K562 (cell line): ENCODE measurements around the gene UBXN6. TPM values are rescaled to one million over a fixed set of nuclear protein-coding genes. Genes with fewer than 3 reads are reported as not detected.

ENCODE experiments used
- ATAC-seq: fragments of 200-7000 bp; cut with Tn5 transposase; 3 replicates; pipeline ENCODE4 v1.9.1; 2020; ENCODE audit warnings: moderate library complexity
- BruUV-seq: library from RNA; stranded (reverse); fragments of 400-500 nt; replicated peaks from 2 replicates; lab custom pipeline; 2021; lab: Mats Ljungman, UMichigan
- CTCF ChIA-PET: fragments of 300-600 bp; formaldehyde crosslinking; extraction: SDS; loops from one replicate; lab custom pipeline; 2021; ENCODE audit warnings: low intra/inter-chr PET ratio; lab: Yijun Ruan, JAX
- POLR2A ChIA-PET: fragments of 300-600, 350-650 bp; sonication (Branson Sonifier 250); formaldehyde crosslinking; extraction: SDS; loops from one replicate; lab custom pipeline; 2021; ENCODE audit warnings: antibody characterized with exemption, inconsistent platforms; lab: Yijun Ruan, JAX
- DNase-seq, 4 experiments: peaks; one replicate each; pipeline versions ENCODE4 v3.0.0 to v3.0.0-alpha.2; 2011 to 2018; ENCODE audit warnings: low spot score in 3 of 4, mixed read lengths in 3 of 4; ENCODE audit errors: extremely low read depth in 1 of 4
- FAIRE-seq: peaks from 2 replicates; lab custom pipeline; 2011; peaks lifted over from hg19 to GRCh38; lab: Jason Lieb, UNC
- H2AFZ ChIP-seq: 2 replicates; pipeline ENCODE4 v1.6.0; 2011; ENCODE audit warnings: low read depth, low read length, control low read depth, inconsistent platforms
- H3K27ac ChIP-seq: fragments of 200-600 bp; 3 replicates; pipeline ENCODE4 v1.8.0; 2011; ENCODE audit warnings: low read depth, mild to moderate bottlenecking, control low read depth, inconsistent platforms, low read length, moderate library complexity, mixed read lengths; ENCODE audit errors: extremely low read depth
- H3K27me3 ChIP-seq, 2 experiments: fragments of 300-600 bp in 1 of 2; 2 replicates in 1 of 2; 3 replicates in 1 of 2; pipeline versions ENCODE4 v1.6.0 to v1.8.0; 2011; ENCODE audit warnings: inconsistent platforms in 2 of 2, low read length in 2 of 2, mild to moderate bottlenecking in 1 of 2, mixed read lengths in 1 of 2, moderate library complexity in 1 of 2; ENCODE audit not compliant: control insufficient read depth in 2 of 2, insufficient read depth in 2 of 2
- H3K36me3 ChIP-seq: fragments of 300-600 bp; 3 replicates; pipeline ENCODE4 v1.8.0; 2011; ENCODE audit warnings: mild to moderate bottlenecking, low read length, inconsistent platforms; ENCODE audit not compliant: control insufficient read depth, insufficient read depth
- H3K4me1 ChIP-seq, 2 experiments: fragments of 200-600 bp in 1 of 2; replicated peaks in 1 of 2; 2 replicates in 1 of 2; 3 replicates in 1 of 2; pipeline versions ENCODE4 v1.5.1 to v1.8.0; 2011; ENCODE audit warnings: inconsistent platforms in 2 of 2, low read length in 2 of 2, mild to moderate bottlenecking in 1 of 2, mixed read lengths in 1 of 2, moderate library complexity in 1 of 2; ENCODE audit not compliant: control insufficient read depth in 2 of 2, insufficient read depth in 2 of 2
- H3K4me2 ChIP-seq: 2 replicates; pipeline ENCODE4 v1.6.1; 2011; ENCODE audit warnings: low read length, control low read depth, inconsistent platforms, mixed read lengths; ENCODE audit not compliant: insufficient read depth
- H3K4me3 ChIP-seq: fragments of 200-600 bp; sonication (generic), shearing (Covaris generic); 2 replicates; pipeline ENCODE4 v1.5.1; 2016; ENCODE audit warnings: control low read depth, inconsistent platforms
- H3K79me2 ChIP-seq: fragments of 200-600 bp; 3 replicates; pipeline ENCODE4 v1.8.0; 2011; ENCODE audit warnings: low read length, inconsistent platforms; ENCODE audit not compliant: control insufficient read depth, insufficient read depth
- H3K9ac ChIP-seq, 2 experiments: 2 replicates each; pipeline versions ENCODE4 v1.6.0 to v1.6.1; 2011; ENCODE audit warnings: low read depth in 2 of 2, low read length in 2 of 2, control low read depth in 1 of 2, inconsistent platforms in 1 of 2, mild to moderate bottlenecking in 1 of 2, mixed read lengths in 1 of 2; ENCODE audit not compliant: insufficient read depth in 1 of 2
- H3K9me1 ChIP-seq: one replicate; pipeline ENCODE4 v1.6.0; 2011; ENCODE audit warnings: inconsistent platforms, mild to moderate bottlenecking, low read length, moderate library complexity; ENCODE audit not compliant: control insufficient read depth, insufficient read depth
- H3K9me3 ChIP-seq: replicated peaks from 2 replicates; pipeline ENCODE4 v1.5.1; 2011; ENCODE audit warnings: low read depth, low read length, inconsistent platforms; ENCODE audit not compliant: control insufficient read depth, insufficient read depth
- H4K20me1 ChIP-seq: replicated peaks from 2 replicates; pipeline ENCODE4 v1.6.1; 2011; ENCODE audit warnings: low read length, inconsistent platforms, mixed read lengths; ENCODE audit not compliant: control insufficient read depth, insufficient read depth
- BCL6 ChIP-seq: fragments of 250-450 bp; sonication (Bioruptor Pico); IDR thresholded peaks from 2 replicates; pipeline ENCODE4 v1.4.0; 2020
- CCAR2 ChIP-seq: fragments of 200-400 bp; formaldehyde crosslinking; IDR thresholded peaks from 2 replicates; pipeline ENCODE4 v1.6.1; 2017; ENCODE audit warnings: mild to moderate bottlenecking, low read depth, low read length
- CCNT2 ChIP-seq: IDR thresholded peaks from 2 replicates; pipeline ENCODE4 v1.6.1; 2011; ENCODE audit warnings: borderline replicate concordance, low read depth, mild to moderate bottlenecking, moderate library complexity, mixed read lengths, low read length; ENCODE audit not compliant: insufficient read length; ENCODE audit errors: extremely low read depth
- CEBPZ ChIP-seq: fragments of 150-350 bp; IDR thresholded peaks from 2 replicates; pipeline ENCODE4 v1.6.1; 2014; ENCODE audit warnings: low read depth, mild to moderate bottlenecking, low read length, borderline replicate concordance
- ERF ChIP-seq: fragments of 450-650 bp; formaldehyde crosslinking; IDR thresholded peaks from 2 replicates; pipeline ENCODE4 v1.4.0; 2020; ENCODE audit warnings: mild to moderate bottlenecking, mixed read lengths
- MEF2A ChIP-seq: IDR thresholded peaks from 2 replicates; pipeline ENCODE4 v1.6.1; 2011; ENCODE audit warnings: low read depth, mild to moderate bottlenecking, low read length, moderate library complexity; ENCODE audit not compliant: control insufficient read depth
- MXD1 ChIP-seq: fragments of 250-450 bp; sonication (Bioruptor Pico); IDR thresholded peaks from 2 replicates; pipeline ENCODE4 v1.8.0; 2021; ENCODE audit warnings: borderline replicate concordance, mild to moderate bottlenecking, moderate library complexity; ENCODE audit not compliant: poor library complexity, severe bottlenecking
- MXI1 ChIP-seq: IDR thresholded peaks from 2 replicates; pipeline ENCODE4 v1.6.1; 2011; ENCODE audit warnings: low read depth, mild to moderate bottlenecking, improper control_type of control experiment, low read length
- NCOA1 ChIP-seq: fragments of 450-650 bp; IDR thresholded peaks from 2 replicates; pipeline ENCODE4 v1.6.1; 2016; ENCODE audit warnings: low read depth
- NCOA2 ChIP-seq, 2 experiments: fragments of 450-650 bp; IDR thresholded peaks; 2 replicates each; pipeline ENCODE4 v1.6.1; 2018; ENCODE audit warnings: mild to moderate bottlenecking in 2 of 2, moderate library complexity in 1 of 2; ENCODE audit not compliant: partially characterized antibody in 2 of 2
- SNRNP70 ChIP-seq: fragments of 200-400 bp; formaldehyde crosslinking; optimal IDR thresholded peaks from 2 replicates; pipeline ENCODE3; 2017; ENCODE audit warnings: low read depth, low read length
- TFE3 ChIP-seq: fragments of 450-650 bp; formaldehyde crosslinking; IDR thresholded peaks from 2 replicates; pipeline ENCODE4 v1.4.0; 2020; ENCODE audit warnings: mild to moderate bottlenecking, mixed read lengths
- THRA ChIP-seq: fragments of 450-650 bp; IDR thresholded peaks from 2 replicates; pipeline ENCODE4 v1.6.1; 2017; ENCODE audit warnings: mild to moderate bottlenecking, moderate library complexity
- ZNF644 ChIP-seq: fragments of 200-800 bp; sonication (Bioruptor generic); IDR thresholded peaks from 2 replicates; pipeline ENCODE4 v1.6.1; 2016; ENCODE audit warnings: low read depth, missing genetic modification characterization, missing compliant biosample characterization
- ZNF79 ChIP-seq: fragments of 250-450 bp; sonication (Bioruptor Pico); IDR thresholded peaks from 2 replicates; pipeline ENCODE4 v1.4.0; 2020; ENCODE audit warnings: low read depth, mild to moderate bottlenecking, moderate library complexity
- WGBS: fragments of 100-300 bp; shearing (Covaris generic); methylation state at CpG from one replicate; pipeline ENCODE4 v1.1.6; 2016; ENCODE audit warnings: low coverage, mixed read lengths; ENCODE audit not compliant: insufficient coverage; ENCODE audit errors: missing lambda C conversion rate; 5-methylcytosine and 5-hydroxymethylcytosine counted together
- in situ Hi-C: fragments of 300-500 bp; cut with MboI; formaldehyde crosslinking; loops from 4 replicates; pipeline ENCODE4 v1.15.0; 2018; ENCODE audit warnings: inconsistent platforms, mixed read lengths
- intact Hi-C: fragments of 100-400 bp; cut with micrococcal nuclease; formaldehyde crosslinking; loops from 2 replicates; pipeline ENCODE4 v1.14.2; 2022
- polyA plus RNA-seq, 8 experiments: library from polyadenylated mRNA; depleted of rRNA in 4 of 8; stranded (reverse) in 5 of 8; unstranded in 3 of 8; fragments of >200 nt; fragmentation: Nextera tagmentation in 2 of 8; fragmentation: Illumina TruSeq in 1 of 8; extraction: Ambion mirVana in 2 of 8; extraction: Trizol in 1 of 8; gene quantifications; 2 replicates each; pipeline versions ENCODE4 v1.2.1 to v1.2.3, GENCODE V29; 2011 to 2014; ENCODE audit warnings: inconsistent platforms in 1 of 8, missing spikeins in 1 of 8
- total RNA-seq, 7 experiments: library from RNA; depleted of rRNA in 6 of 7; stranded (reverse); fragments of >200 nt in 6 of 7; fragmentation: Illumina TruSeq in 2 of 7; extraction: Trizol in 2 of 7; gene quantifications; 2 replicates each; pipeline versions ENCODE4 v1.2.1 to v1.2.3, GENCODE V29; 2011 to 2021; ENCODE audit warnings: low replicate concordance in 1 of 7

Gene UBXN6
- total and polyA plus RNA-seq, 9 of the 15 experiments (the other 6 are each of a cell fraction or from before 2014, with no cell fraction given) = 0.48 to 90.2 (median 29.5) TPM

GRCh38 chr19:4464815-4465581, 7.4 kb upstream of the UBXN6 start:
- Histone ChIP-seq H3K9ac (no peak overlapping the region), H3K9me3 (no peaks in the 10 kb centered on the region), H3K36me3 (no peaks in the 10 kb centered on the region), H3K4me1 (peaks cover 0 to under 1% of the 10 kb centered on the region in 2 experiments; a peak in 2 of 5 replicates), H3K27ac (no peak overlapping the region), H3K79me2 (no peaks in the 10 kb centered on the region), H4K20me1 (no peaks in the 10 kb centered on the region), H3K27me3 (no peaks in the 10 kb centered on the region), H3K9me1 (no peaks in the 10 kb centered on the region), H3K4me2 (no peak overlapping the region), H3K4me3 (no peak overlapping the region), H2AFZ (no peak overlapping the region)
- TF ChIP-seq ZNF644 (tag) (no peak), BCL6 (CRISPR knock-in tag) (no peak), MEF2A (no peak), SNRNP70 (no peak), NCOA1 (no peak), NCOA2 (IDR thresholded peaks at IDR 0.05; ENCODE audit: partially characterized antibody in 2 of 2) (no peak), CCAR2 (no peak), CCNT2 (no peak), TFE3 (CRISPR knock-in tag) (no peak), MXI1 (no peak), CEBPZ (no peak), MXD1 (no peak), ZNF79 (CRISPR knock-in tag) (no peak), THRA (no peak), ERF (CRISPR knock-in tag) (no peak)
- no peak for FAIRE-seq
- no peak for DNase-seq
- ChIA-PET CTCF (no interaction called here), POLR2A (interaction anchor here (0.5 to 2.0 kb wide), 2 partner anchors 9 to 64 kb away, joined by 3 to 5 read pairs; no protein-coding TSS in a partner anchor)
- intact Hi-C loops (no loop called here), in situ Hi-C loops (no loop called here)
- no peak for ATAC-seq
- WGBS = 69% methylated on average over 7 of the region's 8 CpGs
- no TSS peak for BruUV-seq
